ENCODE measurements around the gene GRAP2.

DNA sequence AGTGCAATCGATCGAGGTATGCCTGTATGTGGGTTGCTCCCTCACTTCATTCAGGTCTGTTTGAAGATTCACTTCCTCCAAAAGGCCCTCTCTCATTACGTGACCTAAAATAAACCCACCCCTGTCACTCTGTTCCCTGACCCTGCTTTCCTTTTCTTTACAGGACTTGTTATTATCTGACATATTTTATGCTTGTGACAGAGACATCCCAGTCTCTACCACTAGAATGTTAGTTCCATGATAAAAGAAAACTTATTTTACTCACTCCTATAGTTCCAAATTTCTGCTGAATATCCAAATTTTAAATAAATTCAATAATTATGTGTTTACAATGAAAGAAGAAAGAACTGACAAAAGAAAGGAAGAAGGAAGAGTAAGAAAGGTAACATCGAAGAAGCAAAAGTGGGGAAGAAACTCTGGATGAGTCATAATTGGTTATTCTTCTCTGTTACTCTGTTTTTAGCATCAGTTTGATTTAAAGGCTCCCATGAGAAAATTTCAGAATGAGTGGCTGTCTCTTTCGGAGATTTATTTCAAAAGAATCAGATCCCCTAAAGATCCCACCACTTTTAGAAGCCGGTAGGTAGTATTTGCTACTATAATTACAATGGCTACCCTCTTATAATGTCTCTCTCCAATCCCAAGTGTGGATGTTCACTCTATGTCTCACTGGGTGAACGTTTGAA lies 40.8 kb upstream of the GRAP2 start:
- TF ChIP-seq POLR2A (IDR thresholded peaks at IDR 0.05; ENCODE audit: control extremely low read depth in 1 of 2, low read depth in 2 of 2, low read length in 2 of 2) (no peak), CEBPB (IDR thresholded peaks at IDR 0.05; ENCODE audit: low read depth, low read length) (no peak), NRF1 (IDR thresholded peaks at IDR 0.05; ENCODE audit: low read depth, low read length) (no peak)

All from H1 (cell line).